Suppressor macrophage treated with lipopolysaccharide for 1 hour (primary cell): ENCODE data around the gene TJP1.
"Not testable (repeated sequence)": the region's sequence is repeated elsewhere in the genome, so short reads cannot be mapped to it uniquely, and the experiment has no call there.

ENCODE experiments used
- DNase-seq, 3 donors: peaks; one replicate each; pipeline ENCODE4 v3.0.0-alpha.2; 2020 to 2022

TJP1 gene

GRCh38 chr15:29792426-29793159 is 29.7 kb downstream of the TJP1 start:
- no peak for DNase-seq

GRCh38 chr15:29790607-29791006 is 31.7 kb downstream of the TJP1 start:
- no peak for DNase-seq

GRCh38 chr15:29789871-29790270 is 32.4 kb downstream of the TJP1 start:
- no peak for DNase-seq

- no peak for DNase-seq
Measured at GRCh38 chr15:29788433-29789034, 33.7 kb downstream of the TJP1 start.

GRCh38 chr15:29787767-29788166 is 34.5 kb downstream of the TJP1 start:
- DNase-seq = no peak

- no peak for DNase-seq
Measured at GRCh38 chr15:29785642-29786041, 36.6 kb downstream of the TJP1 start.

GRCh38 chr15:29785136-29785535 is 37.1 kb downstream of the TJP1 start:
- no peak for DNase-seq

- DNase-seq = no peak
Measured at GRCh38 chr15:29784413-29784812, 37.9 kb downstream of the TJP1 start.

- not testable (repeated sequence) for DNase-seq
Measured at GRCh38 chr15:29782816-29783215, 39.5 kb downstream of the TJP1 start.

- no peak for DNase-seq
Measured at GRCh38 chr15:29778382-29778781, 43.9 kb downstream of the TJP1 start.

- DNase-seq = no peak
Measured at GRCh38 chr15:29776859-29777258, 45.4 kb downstream of the TJP1 start.

GRCh38 chr15:29774900-29775299 is 47.4 kb downstream of the TJP1 start:
- DNase-seq = no peak

- DNase-seq = no peak
Measured at GRCh38 chr15:29773816-29774215, 48.5 kb downstream of the TJP1 start.

- DNase-seq = no peak
Measured at GRCh38 chr15:29773000-29773399, 49.3 kb downstream of the TJP1 start.

GRCh38 chr15:29770796-29771195 is 51.5 kb downstream of the TJP1 start:
- no peak for DNase-seq

GRCh38 chr15:29765898-29766527 is 56.3 kb downstream of the TJP1 start:
- DNase-seq = no peak

- DNase-seq = no peak
Measured at GRCh38 chr15:29765234-29765841, 56.9 kb downstream of the TJP1 start.

GRCh38 chr15:29759596-29759995 is 62.7 kb downstream of the TJP1 start:
- DNase-seq = no peak

- DNase-seq = no peak
Measured at GRCh38 chr15:29756358-29757267, 65.7 kb downstream of the TJP1 start.

- DNase-seq = not testable (repeated sequence)
Measured at GRCh38 chr15:29754009-29754408, 68.3 kb downstream of the TJP1 start.

GRCh38 chr15:29753506-29753905 is 68.8 kb downstream of the TJP1 start:
- no peak for DNase-seq

- no peak for DNase-seq
Measured at GRCh38 chr15:29750754-29751153, 71.5 kb downstream of the TJP1 start.
